ENCODE measurements around the gene LRPAP1.

The LRPAP1 gene

GRCh38 chr4:3516061-3516835 lies 16.0 kb downstream of the LRPAP1 start:
- no peak overlapping the region for H4K8ac ChIP-seq (ENCODE audit: low read length)
- H3K23ac ChIP-seq (ENCODE audit: low read length in 2 of 2): no peak overlapping the region
- no peak overlapping the region for H4K91ac ChIP-seq (ENCODE audit: low read length)
- no peak overlapping the region for H3K9ac ChIP-seq (ENCODE audit: low read length)
- no peak overlapping the region for H3K4ac ChIP-seq (ENCODE audit: low read depth in 1 of 2, low read length in 2 of 2)
- H2BK12ac ChIP-seq (ENCODE audit: low read length in 2 of 2): no peak overlapping the region
- DNase-seq: no peak
- H3K14ac ChIP-seq (ENCODE audit: low read length in 2 of 2): peak overlapping the region in 1 of 2 experiments; percentile 29
- no peak overlapping the region for H3K4me2 ChIP-seq (ENCODE audit: low read length, poor library complexity, severe bottlenecking)
- WGBS: 93% methylated on average over 32 of the region's 32 CpGs
- no peak overlapping the region for H2BK5ac ChIP-seq (ENCODE audit: low read depth, low read length, poor library complexity, severe bottlenecking)
- no peaks in the 10 kb centered on the region for H3K9me3 ChIP-seq (ENCODE audit: control insufficient read depth, low read length)
- H3K79me1 ChIP-seq (replicated peaks; ENCODE audit: low read length, poor library complexity, severe bottlenecking): peaks cover 20% of the 10 kb centered on the region
- no peaks in the 10 kb centered on the region for H3K27me3 ChIP-seq (ENCODE audit: control insufficient read depth in 1 of 2, insufficient read depth in 1 of 2, low read length in 2 of 2)
- H3K27ac ChIP-seq (ENCODE audit: low read length, poor library complexity, severe bottlenecking): no peak overlapping the region
- H2BK15ac ChIP-seq (ENCODE audit: low read depth, poor library complexity, severe bottlenecking): no peak overlapping the region
- H2AFZ ChIP-seq (ENCODE audit: low read depth, low read length): no peak overlapping the region
- no peak overlapping the region for H2BK120ac ChIP-seq (ENCODE audit: low read depth, low read length)
- H3K18ac ChIP-seq (ENCODE audit: low read depth in 1 of 2, low read length in 2 of 2): no peak overlapping the region
- peaks cover 91 to 98% of the 10 kb centered on the region in 2 experiments for H3K36me3 ChIP-seq (ENCODE audit: control insufficient read depth in 1 of 2, insufficient read depth in 2 of 2, low read depth in 1 of 2, low read length in 2 of 2)
- H2AK5ac ChIP-seq (ENCODE audit: low read length, severe bottlenecking): no peak overlapping the region
- H3K4me3 ChIP-seq (ENCODE audit: insufficient read depth in 1 of 2, low read depth in 1 of 2, low read length in 2 of 2): no peak overlapping the region
- no peaks in the 10 kb centered on the region for H3K4me1 ChIP-seq (ENCODE audit: control insufficient read depth, insufficient read depth, low read depth, low read length)

- H3K14ac ChIP-seq (ENCODE audit: low read length in 2 of 2): no peak overlapping the region
- no peak overlapping the region for H3K4ac ChIP-seq (ENCODE audit: low read depth in 1 of 2, low read length in 2 of 2)
- no peak overlapping the region for H3K4me2 ChIP-seq (ENCODE audit: low read length, poor library complexity, severe bottlenecking)
- no peak overlapping the region for H3K27ac ChIP-seq (ENCODE audit: low read length, poor library complexity, severe bottlenecking)
- H2BK15ac ChIP-seq (ENCODE audit: low read depth, poor library complexity, severe bottlenecking): no peak overlapping the region
- H3K4me1 ChIP-seq (ENCODE audit: control insufficient read depth, insufficient read depth, low read depth, low read length): no peaks in the 10 kb centered on the region
- no peak overlapping the region for H2BK5ac ChIP-seq (ENCODE audit: low read depth, low read length, poor library complexity, severe bottlenecking)
- H3K9me3 ChIP-seq (ENCODE audit: control insufficient read depth, low read length): no peaks in the 10 kb centered on the region
- WGBS: 86% methylated on average over 15 of the region's 15 CpGs
- H3K4me3 ChIP-seq (ENCODE audit: insufficient read depth in 1 of 2, low read depth in 1 of 2, low read length in 2 of 2): no peak overlapping the region
- H3K27me3 ChIP-seq (ENCODE audit: control insufficient read depth in 1 of 2, insufficient read depth in 1 of 2, low read length in 2 of 2): no peaks in the 10 kb centered on the region
- no peak overlapping the region for H2AFZ ChIP-seq (ENCODE audit: low read depth, low read length)
- peaks cover 94 to 98% of the 10 kb centered on the region in 2 experiments for H3K36me3 ChIP-seq (ENCODE audit: control insufficient read depth in 1 of 2, insufficient read depth in 2 of 2, low read depth in 1 of 2, low read length in 2 of 2)
- H2BK12ac ChIP-seq (ENCODE audit: low read length in 2 of 2): no peak overlapping the region
- no peak overlapping the region for H3K23ac ChIP-seq (ENCODE audit: low read length in 2 of 2)
- no peak overlapping the region for H3K9ac ChIP-seq (ENCODE audit: low read length)
- no peak overlapping the region for H2BK120ac ChIP-seq (ENCODE audit: low read depth, low read length)
- no peak overlapping the region for H3K18ac ChIP-seq (ENCODE audit: low read depth in 1 of 2, low read length in 2 of 2)
- H4K8ac ChIP-seq (ENCODE audit: low read length): no peak overlapping the region
- peaks cover 22% of the 10 kb centered on the region for H3K79me1 ChIP-seq (replicated peaks; ENCODE audit: low read length, poor library complexity, severe bottlenecking)
- no peak overlapping the region for H4K91ac ChIP-seq (ENCODE audit: low read length)
- DNase-seq: no peak
- H2AK5ac ChIP-seq (ENCODE audit: low read length, severe bottlenecking): no peak overlapping the region
Measured at GRCh38 chr4:3515646-3516045, 16.6 kb downstream of the LRPAP1 start.

- no peak overlapping the region for H4K91ac ChIP-seq (ENCODE audit: low read length)
- H3K18ac ChIP-seq (ENCODE audit: low read depth in 1 of 2, low read length in 2 of 2): no peak overlapping the region
- H3K4ac ChIP-seq (ENCODE audit: low read depth in 1 of 2, low read length in 2 of 2): no peak overlapping the region
- no peak overlapping the region for H2AFZ ChIP-seq (ENCODE audit: low read depth, low read length)
- H3K23ac ChIP-seq (ENCODE audit: low read length in 2 of 2): no peak overlapping the region
- peaks cover 25% of the 10 kb centered on the region for H3K79me1 ChIP-seq (replicated peaks; ENCODE audit: low read length, poor library complexity, severe bottlenecking)
- H3K9me3 ChIP-seq (ENCODE audit: control insufficient read depth, low read length): no peaks in the 10 kb centered on the region
- no peak overlapping the region for H3K4me2 ChIP-seq (ENCODE audit: low read length, poor library complexity, severe bottlenecking)
- peaks cover 92 to 98% of the 10 kb centered on the region in 2 experiments for H3K36me3 ChIP-seq (ENCODE audit: control insufficient read depth in 1 of 2, insufficient read depth in 2 of 2, low read depth in 1 of 2, low read length in 2 of 2)
- no peak overlapping the region for H2BK5ac ChIP-seq (ENCODE audit: low read depth, low read length, poor library complexity, severe bottlenecking)
- DNase-seq: no peak
- no peak overlapping the region for H3K4me3 ChIP-seq (ENCODE audit: insufficient read depth in 1 of 2, low read depth in 1 of 2, low read length in 2 of 2)
- H2BK12ac ChIP-seq (ENCODE audit: low read length in 2 of 2): no peak overlapping the region
- no peak overlapping the region for H2BK15ac ChIP-seq (ENCODE audit: low read depth, poor library complexity, severe bottlenecking)
- WGBS: 94% methylated on average over 31 of the region's 31 CpGs
- H3K9ac ChIP-seq (ENCODE audit: low read length): no peak overlapping the region
- H2BK120ac ChIP-seq (ENCODE audit: low read depth, low read length): no peak overlapping the region
- no peaks in the 10 kb centered on the region for H3K27me3 ChIP-seq (ENCODE audit: control insufficient read depth in 1 of 2, insufficient read depth in 1 of 2, low read length in 2 of 2)
- H4K8ac ChIP-seq (ENCODE audit: low read length): no peak overlapping the region
- no peak overlapping the region for H2AK5ac ChIP-seq (ENCODE audit: low read length, severe bottlenecking)
- no peaks in the 10 kb centered on the region for H3K4me1 ChIP-seq (ENCODE audit: control insufficient read depth, insufficient read depth, low read depth, low read length)
- H3K14ac ChIP-seq (ENCODE audit: low read length in 2 of 2): no peak overlapping the region
- no peak overlapping the region for H3K27ac ChIP-seq (ENCODE audit: low read length, poor library complexity, severe bottlenecking)
Measured at GRCh38 chr4:3514806-3515501, 17.3 kb downstream of the LRPAP1 start.

- H3K4me3 ChIP-seq (ENCODE audit: insufficient read depth in 1 of 2, low read depth in 1 of 2, low read length in 2 of 2): no peak overlapping the region
- no peaks in the 10 kb centered on the region for H3K27me3 ChIP-seq (ENCODE audit: control insufficient read depth in 1 of 2, insufficient read depth in 1 of 2, low read length in 2 of 2)
- no peak overlapping the region for H2AK5ac ChIP-seq (ENCODE audit: low read length, severe bottlenecking)
- H3K23ac ChIP-seq (ENCODE audit: low read length in 2 of 2): no peak overlapping the region
- no peak overlapping the region for H2BK5ac ChIP-seq (ENCODE audit: low read depth, low read length, poor library complexity, severe bottlenecking)
- H3K36me3 ChIP-seq (ENCODE audit: control insufficient read depth in 1 of 2, insufficient read depth in 2 of 2, low read depth in 1 of 2, low read length in 2 of 2): peaks cover 92 to 96% of the 10 kb centered on the region in 2 experiments
- H3K9me3 ChIP-seq (ENCODE audit: control insufficient read depth, low read length): no peaks in the 10 kb centered on the region
- H3K4me2 ChIP-seq (ENCODE audit: low read length, poor library complexity, severe bottlenecking): no peak overlapping the region
- no peak overlapping the region for H3K4ac ChIP-seq (ENCODE audit: low read depth in 1 of 2, low read length in 2 of 2)
- no peak overlapping the region for H4K8ac ChIP-seq (ENCODE audit: low read length)
- no peak overlapping the region for H2AFZ ChIP-seq (ENCODE audit: low read depth, low read length)
- H3K79me1 ChIP-seq (replicated peaks; ENCODE audit: low read length, poor library complexity, severe bottlenecking): peaks cover 23% of the 10 kb centered on the region
- no peak overlapping the region for H2BK12ac ChIP-seq (ENCODE audit: low read length in 2 of 2)
- 91% methylated on average over 17 of the region's 17 CpGs for WGBS
- no peak overlapping the region for H2BK15ac ChIP-seq (ENCODE audit: low read depth, poor library complexity, severe bottlenecking)
- no peak for DNase-seq
- H3K27ac ChIP-seq (ENCODE audit: low read length, poor library complexity, severe bottlenecking): no peak overlapping the region
- no peak overlapping the region for H3K18ac ChIP-seq (ENCODE audit: low read depth in 1 of 2, low read length in 2 of 2)
- no peaks in the 10 kb centered on the region for H3K4me1 ChIP-seq (ENCODE audit: control insufficient read depth, insufficient read depth, low read depth, low read length)
- no peak overlapping the region for H3K9ac ChIP-seq (ENCODE audit: low read length)
- H2BK120ac ChIP-seq (ENCODE audit: low read depth, low read length): no peak overlapping the region
- no peak overlapping the region for H4K91ac ChIP-seq (ENCODE audit: low read length)
- no peak overlapping the region for H3K14ac ChIP-seq (ENCODE audit: low read length in 2 of 2)
Measured at GRCh38 chr4:3514221-3514780, 17.9 kb downstream of the LRPAP1 start.

Measured in mesenchymal stem cell (in vitro differentiated cells and primary cell).